Measurements from ENCODE around the gene TUBA8. TPM values are rescaled to one million over a fixed set of nuclear protein-coding genes. Genes with fewer than 3 reads are reported as not detected.
"Not testable (repeated sequence)": the region's sequence is repeated elsewhere in the genome, so short reads cannot be mapped to it uniquely, and the experiment has no call there.

Gene TUBA8
- polyA plus RNA-seq, 3 donors, result 0.18 to 2.1 (median 0.27) TPM

DNA sequence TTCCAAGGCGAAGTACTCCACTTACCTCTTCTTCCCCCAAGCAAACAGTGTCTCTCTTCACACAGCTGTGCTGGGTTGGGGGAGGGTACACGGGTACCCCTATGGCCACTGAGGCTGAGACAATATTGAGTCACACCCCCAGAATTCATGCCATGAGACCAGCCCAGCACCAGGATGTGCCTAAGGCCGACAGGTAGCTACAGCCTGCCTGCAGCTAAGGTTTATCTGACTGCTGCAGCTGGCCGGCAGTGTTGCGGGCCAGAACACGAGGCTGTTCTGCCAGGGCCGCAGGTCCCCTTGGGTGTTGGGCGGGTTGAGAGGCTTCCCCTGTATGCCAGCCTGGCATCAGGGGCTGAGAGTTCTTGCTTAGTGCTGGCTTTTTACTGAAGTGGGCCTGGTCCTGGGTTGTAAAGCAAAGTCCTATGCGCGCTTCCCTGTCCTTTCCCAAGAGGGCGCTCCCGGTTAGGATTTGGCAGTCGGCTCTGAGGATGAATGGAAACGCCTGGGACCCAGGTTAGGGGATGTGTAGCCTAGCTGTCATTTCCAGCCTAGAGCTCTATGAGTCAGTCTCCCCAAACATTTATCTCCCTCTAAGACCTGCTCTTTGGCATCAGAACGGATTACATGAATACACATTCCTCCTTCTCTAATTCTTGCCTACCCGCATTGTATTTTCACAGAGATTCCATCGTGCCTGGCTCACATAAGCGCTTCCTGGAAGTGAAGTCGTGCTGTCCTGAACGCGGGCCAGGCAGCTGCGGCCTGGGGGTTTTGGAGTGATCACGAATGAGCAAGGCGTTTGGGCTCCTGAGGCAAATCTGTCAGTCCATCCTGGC is 46.5 kb downstream of the TUBA8 start:
- Mint-ChIP-seq H3K27me3 (ENCODE audit: low read depth in 3 of 3) (peaks cover 0 to 2% (median 0%) of the 10 kb centered on the region in 3 donors), H3K36me3 (no peaks in the 10 kb centered on the region), H3K4me3 (no peak overlapping the region), H3K4me1 (no peaks in the 10 kb centered on the region), H3K9me3 (peaks cover 0 to 5% (median 0%) of the 10 kb centered on the region in 7 donors), H3K27ac (no peak overlapping the region)
- no peaks in the 10 kb centered on the region for H3K4me1 ChIP-seq (ENCODE audit: control insufficient read depth in 1 of 2, insufficient read depth in 2 of 2, low read length in 2 of 2)
- peak in 2 of 3 donors; percentile 6 to 26 for DNase-seq
- H3K79me2 ChIP-seq (ENCODE audit: insufficient read depth, low read length), result no peaks in the 10 kb centered on the region
- no peaks in the 10 kb centered on the region for H4K20me1 ChIP-seq (ENCODE audit: insufficient read depth, low read length)
- no peaks in the 10 kb centered on the region for H3K27me3 ChIP-seq (ENCODE audit: control insufficient read depth in 2 of 2, insufficient read depth in 2 of 2, low read length in 2 of 2)
- no peak overlapping the region for H3K27ac ChIP-seq (ENCODE audit: low read depth in 1 of 2, low read length in 2 of 2)
- no peak overlapping the region for H3K9ac ChIP-seq (ENCODE audit: insufficient read depth, low read length, poor library complexity, severe bottlenecking)
- TF ChIP-seq CTCF (IDR thresholded peaks at IDR 0.05), result peak; percentile 49
- H3K9me3 ChIP-seq (replicated peaks in 1 of 2; ENCODE audit: control insufficient read depth in 1 of 2, insufficient read depth in 1 of 2, low read length in 2 of 2), result no peaks in the 10 kb centered on the region
- H2AFZ ChIP-seq (ENCODE audit: insufficient read depth, low read depth, low read length, poor library complexity, severe bottlenecking), result no peak overlapping the region
- WGBS (ENCODE audit: insufficient coverage), result 86% methylated on average over 17 of the region's 24 CpGs
- H3K36me3 ChIP-seq (replicated peaks in 1 of 2; ENCODE audit: control insufficient read depth in 1 of 2, insufficient read depth in 2 of 2, low read length in 2 of 2), result no peaks in the 10 kb centered on the region
- no peak overlapping the region for H3K4me2 ChIP-seq (replicated peaks; ENCODE audit: extremely low read depth, low read length, poor library complexity, severe bottlenecking)
- intact Hi-C loops (cut with micrococcal nuclease), result no loop called here
- no peak overlapping the region for H3K4me3 ChIP-seq (replicated peaks in 1 of 3; ENCODE audit: low read depth in 2 of 3, low read length in 3 of 3)

- no peak overlapping the region for H2AFZ ChIP-seq (ENCODE audit: insufficient read depth, low read depth, low read length, poor library complexity, severe bottlenecking)
- peaks cover 0 to under 1% (median 0%) of the 10 kb centered on the region in 3 donors for H3K27me3 Mint-ChIP-seq (ENCODE audit: low read depth in 3 of 3)
- no peak for DNase-seq
Measured at GRCh38 chr22:18157714-18158028, 47.1 kb downstream of the TUBA8 start.

GRCh38 chr22:18160641-18161040 is 50.0 kb downstream of the TUBA8 start:
- H3K4me1 Mint-ChIP-seq; intact Hi-C loops (cut with micrococcal nuclease); H3K4me3 Mint-ChIP-seq: not testable (repeated sequence)

More at GRCh38 chr22:18157714-18158028, 47.1 kb downstream of the TUBA8 start:
- 97% methylated on average over 12 of the region's 12 CpGs for WGBS (ENCODE audit: insufficient coverage)
- H3K36me3 ChIP-seq (replicated peaks in 1 of 2; ENCODE audit: control insufficient read depth in 1 of 2, insufficient read depth in 2 of 2, low read length in 2 of 2), result no peaks in the 10 kb centered on the region
- no peak overlapping the region for H3K27ac ChIP-seq (ENCODE audit: low read depth in 1 of 2, low read length in 2 of 2)
- H3K4me3 ChIP-seq (replicated peaks in 1 of 3; ENCODE audit: low read depth in 2 of 3, low read length in 3 of 3), result no peak overlapping the region
- Mint-ChIP-seq H3K4me1 (no peaks in the 10 kb centered on the region), H3K4me3 (no peak overlapping the region), H3K9me3 (peaks cover 0 to 5% (median 0%) of the 10 kb centered on the region in 7 donors), H3K27ac (no peak overlapping the region), H3K36me3 (no peaks in the 10 kb centered on the region)
- no peaks in the 10 kb centered on the region for H3K9me3 ChIP-seq (replicated peaks in 1 of 2; ENCODE audit: control insufficient read depth in 1 of 2, insufficient read depth in 1 of 2, low read length in 2 of 2)
- no peak for TF ChIP-seq CTCF (IDR thresholded peaks at IDR 0.05)
- no peaks in the 10 kb centered on the region for H3K79me2 ChIP-seq (ENCODE audit: insufficient read depth, low read length)
- intact Hi-C loops (cut with micrococcal nuclease), result no loop called here
- H3K27me3 ChIP-seq (ENCODE audit: control insufficient read depth in 2 of 2, insufficient read depth in 2 of 2, low read length in 2 of 2), result no peaks in the 10 kb centered on the region
- no peaks in the 10 kb centered on the region for H3K4me1 ChIP-seq (ENCODE audit: control insufficient read depth in 1 of 2, insufficient read depth in 2 of 2, low read length in 2 of 2)
- no peak overlapping the region for H3K9ac ChIP-seq (ENCODE audit: insufficient read depth, low read length, poor library complexity, severe bottlenecking)
- no peak overlapping the region for H3K4me2 ChIP-seq (replicated peaks; ENCODE audit: extremely low read depth, low read length, poor library complexity, severe bottlenecking)
- H4K20me1 ChIP-seq (ENCODE audit: insufficient read depth, low read length), result no peaks in the 10 kb centered on the region

More at GRCh38 chr22:18160641-18161040, 50.0 kb downstream of the TUBA8 start:
- H3K36me3 Mint-ChIP-seq; H2AFZ ChIP-seq (ENCODE audit: insufficient read depth, low read depth, low read length, poor library complexity, severe bottlenecking); H3K4me1 ChIP-seq (ENCODE audit: control insufficient read depth in 1 of 2, insufficient read depth in 2 of 2, low read length in 2 of 2); H3K4me3 ChIP-seq (replicated peaks in 1 of 3; ENCODE audit: low read depth in 2 of 3, low read length in 3 of 3); H3K9ac ChIP-seq (ENCODE audit: insufficient read depth, low read length, poor library complexity, severe bottlenecking); H3K27ac Mint-ChIP-seq; H3K9me3 Mint-ChIP-seq; H3K27ac ChIP-seq (ENCODE audit: low read depth in 1 of 2, low read length in 2 of 2); H3K79me2 ChIP-seq (ENCODE audit: insufficient read depth, low read length); H3K4me2 ChIP-seq (replicated peaks; ENCODE audit: extremely low read depth, low read length, poor library complexity, severe bottlenecking); H3K27me3 Mint-ChIP-seq (ENCODE audit: low read depth in 3 of 3); H3K27me3 ChIP-seq (ENCODE audit: control insufficient read depth in 2 of 2, insufficient read depth in 2 of 2, low read length in 2 of 2); H4K20me1 ChIP-seq (ENCODE audit: insufficient read depth, low read length); DNase-seq; H3K9me3 ChIP-seq (replicated peaks in 1 of 2; ENCODE audit: control insufficient read depth in 1 of 2, insufficient read depth in 1 of 2, low read length in 2 of 2); H3K36me3 ChIP-seq (replicated peaks in 1 of 2; ENCODE audit: control insufficient read depth in 1 of 2, insufficient read depth in 2 of 2, low read length in 2 of 2): not testable (repeated sequence)
- no CpG with 5 or more reads among the region's 8 CpGs for WGBS (ENCODE audit: insufficient coverage)
